A673 (cell line): ENCODE results near the gene TRNAU1AP.
"Not testable (repeated sequence)": the region's sequence is repeated elsewhere in the genome, so short reads cannot be mapped to it uniquely, and the experiment has no call there.

Experiments
- EZH2 ChIP-seq: fragments of 200-600 bp; sonication (generic); IDR thresholded peaks from 2 replicates; pipeline ENCODE4 v1.6.1; 2017; ENCODE audit warnings: borderline replicate concordance, low read depth, mild to moderate bottlenecking, mixed read lengths, antibody characterized with exemption, low read length; ENCODE audit not compliant: poor library complexity, severe bottlenecking
- TF ChIP-seq, protein P1 (sequence below): fragments of 300-800, 200-600 bp; sonication (generic); conservative IDR thresholded peaks from 2 replicates; pipeline ENCODE4 v1.5.1; 2017; ENCODE audit warnings: low read depth, mild to moderate bottlenecking, antibody characterized with exemption, low read length, moderate library complexity, mixed read lengths

DNA sequence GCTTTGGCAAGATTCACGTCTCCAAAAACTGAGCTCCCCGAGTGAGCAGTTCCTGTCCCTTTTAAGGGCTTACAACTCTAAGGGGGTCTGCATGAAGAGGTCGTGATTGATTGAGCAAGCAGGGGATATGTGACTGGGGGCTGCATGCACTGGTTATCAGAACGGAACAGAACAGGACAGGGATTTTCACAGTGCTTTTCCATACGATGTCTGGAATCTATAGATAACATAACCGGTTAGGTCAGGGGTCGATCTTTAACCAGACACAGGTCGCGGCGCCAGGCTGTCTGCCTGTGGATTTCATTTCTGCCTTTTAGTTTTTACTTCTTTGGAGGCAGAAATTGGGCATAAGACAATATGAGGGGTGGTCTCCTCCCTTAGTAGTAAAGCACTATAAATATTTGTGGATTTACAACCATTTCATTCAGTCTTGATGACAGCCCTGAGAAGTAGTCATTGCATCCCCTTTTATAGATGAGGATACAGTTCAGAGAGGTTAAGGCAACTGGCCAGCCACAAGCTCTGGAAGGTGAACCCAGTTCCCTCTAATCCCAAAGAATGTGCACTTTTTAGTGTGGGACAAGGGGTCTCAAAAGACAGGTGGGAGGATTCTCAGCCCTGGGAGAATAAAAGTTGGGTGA lies 27.8 kb upstream of the TRNAU1AP start:
- TF ChIP-seq, protein P1, sequence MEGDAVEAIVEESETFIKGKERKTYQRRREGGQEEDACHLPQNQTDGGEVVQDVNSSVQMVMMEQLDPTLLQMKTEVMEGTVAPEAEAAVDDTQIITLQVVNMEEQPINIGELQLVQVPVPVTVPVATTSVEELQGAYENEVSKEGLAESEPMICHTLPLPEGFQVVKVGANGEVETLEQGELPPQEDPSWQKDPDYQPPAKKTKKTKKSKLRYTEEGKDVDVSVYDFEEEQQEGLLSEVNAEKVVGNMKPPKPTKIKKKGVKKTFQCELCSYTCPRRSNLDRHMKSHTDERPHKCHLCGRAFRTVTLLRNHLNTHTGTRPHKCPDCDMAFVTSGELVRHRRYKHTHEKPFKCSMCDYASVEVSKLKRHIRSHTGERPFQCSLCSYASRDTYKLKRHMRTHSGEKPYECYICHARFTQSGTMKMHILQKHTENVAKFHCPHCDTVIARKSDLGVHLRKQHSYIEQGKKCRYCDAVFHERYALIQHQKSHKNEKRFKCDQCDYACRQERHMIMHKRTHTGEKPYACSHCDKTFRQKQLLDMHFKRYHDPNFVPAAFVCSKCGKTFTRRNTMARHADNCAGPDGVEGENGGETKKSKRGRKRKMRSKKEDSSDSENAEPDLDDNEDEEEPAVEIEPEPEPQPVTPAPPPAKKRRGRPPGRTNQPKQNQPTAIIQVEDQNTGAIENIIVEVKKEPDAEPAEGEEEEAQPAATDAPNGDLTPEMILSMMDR: not testable (repeated sequence)
- not testable (repeated sequence) for TF ChIP-seq EZH2
